Stimulated activated CD4-positive, alpha-beta T cell treated with anti-CD3 and anti-CD28 coated beads, Interleukin-12 subunit alpha, Interleukin-12 subunit beta, amount 100 ng/mL, for 4 hours (primary cell): ENCODE results near the gene CRISP3.
"Not testable (repeated sequence)": the region's sequence is repeated elsewhere in the genome, so short reads cannot be mapped to it uniquely, and the experiment has no call there.

Source experiments
- DNase-seq: peaks from one replicate; pipeline ENCODE4 v3.0.0-alpha.2; 2020

Gene CRISP3

GRCh38 chr6:49744259-49744658 is at the start of gene CRISP3:
TSS of gene CRISP3 (minus strand) at chr6:49744388. CDS start at chr6:49744367, 21 bp downstream.
- DNase-seq, result no peak

DNA sequence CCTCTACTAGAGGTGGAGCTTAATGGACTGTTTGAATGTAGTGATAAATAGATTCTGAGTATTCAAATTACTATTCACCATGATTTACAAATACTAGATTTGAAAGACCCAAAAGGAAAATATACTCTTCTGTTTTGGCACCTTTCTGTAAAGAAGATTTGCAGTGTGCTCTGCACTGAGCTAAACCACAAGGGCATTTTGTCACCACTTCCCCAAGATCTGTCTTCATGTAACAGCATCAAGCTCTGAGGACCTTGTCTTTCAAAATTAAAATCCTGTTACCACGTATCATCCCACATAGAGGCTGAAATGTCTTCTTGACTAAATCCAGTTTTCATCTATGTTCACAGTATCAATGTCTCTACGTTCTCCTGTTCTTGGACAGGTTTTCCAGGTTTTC is 46.2 kb upstream of the CRISP3 start:
- no peak for DNase-seq

DNA sequence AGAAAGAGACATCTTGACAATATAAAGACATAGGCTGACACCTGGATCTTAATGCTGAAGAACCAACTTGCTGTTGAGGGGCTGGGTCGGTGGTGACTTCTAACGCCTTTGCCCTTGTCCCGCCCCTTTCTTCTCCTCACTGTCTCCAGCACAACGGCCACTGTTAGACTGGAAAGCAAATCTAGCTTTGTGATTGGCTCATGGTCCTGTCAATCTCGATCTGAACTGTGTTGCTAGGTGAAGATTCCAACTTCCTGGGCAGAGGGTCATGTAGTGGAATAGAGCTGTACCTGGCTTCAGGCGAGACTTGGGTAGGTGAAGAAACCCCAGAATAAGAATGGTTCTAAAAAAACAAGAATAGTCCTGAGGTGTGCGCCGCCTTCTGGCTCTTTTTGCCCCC is 43.0 kb upstream of the CRISP3 start, which contains the start of gene PGK2:
PGK2 (minus strand) TSS at position 110 of the 400 bp plus-strand sequence; CDS start at position 12, 98 bp downstream.
- DNase-seq, result no peak

GRCh38 chr6:49784272-49784671 is 40.1 kb upstream of the CRISP3 start:
- no peak for DNase-seq

DNA sequence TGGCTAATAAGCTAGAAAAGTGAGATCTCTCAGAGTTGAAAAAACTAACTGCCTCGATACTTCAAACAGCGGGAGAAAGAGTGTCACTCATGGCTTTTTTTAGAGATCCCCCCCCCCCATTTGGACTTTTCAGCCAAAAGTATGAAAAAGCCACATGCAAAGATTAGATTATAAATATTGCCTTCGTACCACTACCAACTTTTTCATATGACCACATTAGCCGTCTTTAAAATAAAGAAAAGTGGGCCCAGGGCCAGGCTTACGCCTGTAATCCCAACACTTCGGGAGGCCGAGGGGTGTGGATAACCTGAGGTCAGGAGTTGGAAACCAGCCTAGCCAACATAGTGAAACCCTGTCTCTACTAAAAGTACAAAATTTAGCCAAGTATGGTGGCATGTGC is 38.5 kb upstream of the CRISP3 start:
- DNase-seq, result no peak

DNA sequence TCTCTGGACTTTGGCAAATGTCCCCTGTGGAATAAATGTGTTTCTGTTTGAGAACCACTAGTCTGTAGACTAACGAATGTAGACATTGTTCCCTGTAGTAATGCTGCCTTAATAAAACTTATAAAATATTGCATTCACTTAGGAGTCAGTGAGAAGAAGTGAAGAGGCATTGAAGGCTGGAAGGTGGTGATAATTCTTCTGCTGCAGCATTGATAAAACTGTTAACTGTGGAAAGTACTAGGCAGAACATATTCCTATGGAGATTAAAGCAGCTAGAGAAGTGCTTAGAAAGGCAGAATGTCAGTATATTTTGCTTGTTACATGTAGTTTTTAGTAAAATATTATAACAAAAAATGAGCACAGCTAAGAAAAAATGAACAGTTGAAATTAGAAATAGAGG is 38.1 kb upstream of the CRISP3 start:
- DNase-seq, result no peak

- no peak for DNase-seq
Observed at GRCh38 chr6:49776444-49776843, 32.3 kb upstream of the CRISP3 start.

- DNase-seq, result no peak
Observed at GRCh38 chr6:49775043-49775442, 30.9 kb upstream of the CRISP3 start.

DNA sequence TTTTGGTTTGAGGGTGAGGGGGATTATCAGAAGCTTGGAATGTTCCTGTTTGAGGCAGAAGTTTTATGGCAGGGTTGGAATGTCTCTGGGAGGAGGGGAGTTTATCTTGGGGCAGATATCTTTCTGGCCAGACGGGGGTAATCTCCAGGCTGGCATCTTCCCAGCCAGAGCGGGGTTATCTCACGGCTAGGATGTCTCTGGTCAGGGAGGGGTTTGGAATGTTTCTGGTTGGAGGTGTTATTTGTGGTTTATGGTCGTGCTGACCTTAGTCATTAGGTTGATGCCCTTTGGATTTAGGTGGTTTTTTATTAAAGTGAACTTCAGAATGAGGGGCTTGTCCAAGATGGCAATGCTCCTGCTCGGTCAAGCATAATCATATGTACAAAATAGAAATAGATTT is 28.1 kb upstream of the CRISP3 start:
- no peak for DNase-seq

GRCh38 chr6:49766762-49767161 is 22.6 kb upstream of the CRISP3 start:
- no peak for DNase-seq

- DNase-seq, result no peak
Observed at GRCh38 chr6:49764571-49765236, 20.5 kb upstream of the CRISP3 start.

DNA sequence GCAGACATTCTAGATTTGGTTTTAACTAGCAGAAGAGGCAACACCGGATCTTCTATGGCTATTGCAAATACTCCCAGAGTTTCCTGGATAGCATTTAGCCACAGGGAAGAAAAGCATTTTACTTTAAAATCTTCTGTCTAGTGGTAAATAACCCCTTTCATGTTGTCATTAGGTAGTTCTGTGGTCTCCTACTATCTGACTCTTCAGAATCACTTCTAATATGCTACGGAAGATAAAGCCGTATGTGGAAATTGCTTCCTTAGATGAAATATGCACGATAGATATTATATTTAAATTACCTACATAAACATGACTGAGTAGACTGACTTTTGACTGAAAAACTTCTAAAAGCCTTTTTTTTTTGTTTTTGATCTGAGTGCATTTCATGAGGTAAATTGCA is 759 bp downstream of the CRISP3 start:
- DNase-seq, result no peak

DNA sequence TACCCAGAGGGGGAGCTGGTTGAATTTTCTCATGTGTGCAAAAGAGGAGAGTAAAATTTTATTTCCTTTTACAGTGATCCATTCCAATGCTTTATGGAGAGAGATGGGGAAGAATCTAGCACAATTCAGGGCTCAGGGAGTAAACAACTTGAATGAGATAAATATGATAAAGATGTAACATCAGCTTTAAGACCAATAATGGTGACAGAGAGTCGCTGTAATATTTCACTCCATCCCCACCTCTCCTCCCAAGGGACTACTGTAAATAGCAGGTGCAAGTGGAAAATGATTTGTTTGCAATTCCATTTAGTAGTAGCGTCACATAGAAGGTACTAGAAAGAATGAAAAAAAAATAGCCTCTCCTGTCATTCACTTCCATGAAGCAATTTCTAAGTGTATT is 4.8 kb downstream of the CRISP3 start:
- no peak for DNase-seq

- DNase-seq, result no peak
Observed at GRCh38 chr6:49736017-49736508, 8.1 kb downstream of the CRISP3 start.

DNA sequence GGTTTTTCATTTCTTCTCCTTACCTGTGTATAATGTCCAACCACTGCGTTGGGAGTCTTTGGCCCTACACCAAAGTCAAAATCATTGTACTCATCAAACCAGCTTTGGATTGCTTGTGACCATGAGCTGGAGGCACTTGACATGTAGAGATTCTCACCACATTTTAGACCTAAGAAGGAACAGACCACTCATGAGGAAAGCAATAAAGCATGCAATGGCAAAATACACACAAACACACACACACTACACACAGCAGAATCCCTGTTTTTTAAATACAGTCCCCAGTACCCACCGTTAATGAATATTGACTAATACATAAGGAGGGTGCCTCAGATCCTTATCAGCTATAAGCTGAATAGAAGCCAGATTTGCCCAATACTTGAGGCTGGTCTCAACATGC is 10.5 kb downstream of the CRISP3 start:
- no peak for DNase-seq

- no peak for DNase-seq
Observed at GRCh38 chr6:49732781-49733180, 11.4 kb downstream of the CRISP3 start.

DNA sequence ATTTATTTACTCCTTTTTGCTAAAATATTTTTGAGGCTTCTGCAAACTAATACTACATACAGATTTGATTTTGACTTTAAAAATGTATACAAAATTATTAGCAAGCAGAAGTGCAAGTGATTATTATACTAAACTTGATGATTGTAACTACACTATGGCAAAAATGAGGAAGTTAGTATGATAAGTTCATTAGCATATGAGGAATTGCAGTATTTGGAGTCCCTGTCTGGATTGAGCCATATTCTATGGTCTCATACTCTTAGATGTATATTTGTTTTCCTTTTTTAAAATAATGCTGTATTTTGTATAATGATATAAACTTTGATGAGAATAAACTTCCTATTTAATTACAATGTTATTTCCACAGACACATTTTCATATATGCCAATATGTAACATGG is 13.9 kb downstream of the CRISP3 start:
- no peak for DNase-seq

GRCh38 chr6:49723917-49724316 is 20.3 kb downstream of the CRISP3 start:
- DNase-seq, result not testable (repeated sequence)

DNA sequence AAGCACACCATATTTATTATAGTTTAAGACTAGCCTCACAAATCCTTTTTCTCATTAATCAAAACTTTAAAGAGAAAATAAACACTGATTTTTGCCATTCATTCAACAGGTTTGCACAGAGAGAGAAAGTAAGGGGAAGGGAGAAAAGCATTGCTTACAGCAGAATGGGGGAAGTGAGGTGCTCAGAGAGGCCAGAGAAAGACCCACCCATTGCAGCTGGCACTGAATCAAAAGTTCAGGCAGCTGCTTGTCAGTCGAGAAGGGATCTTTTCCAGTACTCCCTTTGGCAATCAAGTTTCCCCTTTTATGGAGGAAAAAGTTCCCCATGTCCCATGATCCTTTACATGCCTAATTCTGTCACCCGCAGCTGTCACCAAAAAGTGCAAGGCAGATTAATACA is 22.9 kb downstream of the CRISP3 start:
- DNase-seq, result no peak

DNA sequence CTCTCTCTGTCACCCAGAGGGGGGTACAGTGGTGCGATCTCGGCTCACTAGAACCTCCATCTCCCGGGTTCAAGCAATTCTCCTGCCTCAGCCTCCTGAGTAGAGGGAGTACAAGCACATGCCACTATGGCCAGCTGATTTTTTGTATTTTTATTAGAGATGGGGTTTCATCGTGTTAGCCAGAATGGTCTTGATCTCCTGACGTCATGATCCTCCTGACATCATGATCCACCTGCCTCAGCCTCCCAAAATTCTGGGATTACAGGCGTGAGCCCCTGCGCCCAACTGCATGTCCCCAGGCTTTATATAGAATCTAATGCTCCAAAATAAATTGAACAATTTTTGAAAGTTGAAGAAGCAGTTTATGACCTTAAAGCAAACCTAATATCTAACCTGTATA is 23.8 kb downstream of the CRISP3 start:
- no peak for DNase-seq

GRCh38 chr6:49713346-49713745 is 30.8 kb downstream of the CRISP3 start, which contains the start of gene CRISP2:
TSS of gene CRISP2 (minus strand) at chr6:49713543. CDS start at chr6:49709196, 4,347 bp downstream.
- no peak for DNase-seq

DNA sequence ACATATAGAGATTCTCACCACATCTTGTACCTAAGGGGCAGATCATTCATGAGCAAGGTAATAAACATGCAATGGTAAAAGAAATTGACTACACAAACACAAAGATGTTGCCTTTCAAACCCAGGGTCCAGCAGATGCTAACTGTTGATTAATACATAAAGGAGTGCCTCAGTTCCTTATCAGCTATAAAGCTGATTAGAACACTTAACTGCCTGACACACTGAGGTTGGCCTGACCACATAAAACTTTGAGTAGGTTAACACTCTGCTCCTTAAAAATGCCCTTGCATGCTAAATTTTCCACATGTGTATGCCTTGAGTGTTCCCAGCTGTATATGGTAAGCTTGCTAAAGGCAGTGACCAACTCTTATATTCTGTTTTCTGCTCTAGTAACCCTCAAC is 45.7 kb downstream of the CRISP3 start:
- DNase-seq, result no peak

GRCh38 chr6:49693512-49693911 is 50.7 kb downstream of the CRISP3 start:
- no peak for DNase-seq

DNA sequence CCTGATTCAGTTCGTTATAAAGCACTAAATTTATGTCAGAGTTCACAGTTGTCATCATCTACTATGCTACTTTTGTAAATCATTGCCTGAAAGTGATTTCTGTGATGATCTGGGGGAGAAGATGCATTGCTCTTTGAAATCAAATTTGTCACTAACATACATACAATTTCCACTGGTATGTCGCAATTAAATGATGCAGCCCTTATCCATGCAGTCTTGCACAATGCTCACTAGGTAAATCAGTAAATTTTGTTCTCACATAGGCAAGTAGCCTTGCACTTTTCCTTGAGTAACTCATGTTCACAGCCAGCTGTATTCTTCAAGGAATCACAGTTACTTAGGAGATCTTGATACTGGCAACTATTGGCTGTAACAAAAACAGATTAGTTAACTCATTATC is 51.7 kb downstream of the CRISP3 start:
- no peak for DNase-seq
